Activated naive CD8-positive, alpha-beta T cell treated with anti-CD3 and anti-CD28 coated beads, Interleukin-2, amount 10 ng/mL, durations not matched to agents 7 days and 5 days (primary cell): ENCODE data around the gene ARMH2. TPM values are rescaled to one million over a fixed set of nuclear protein-coding genes. Genes with fewer than 3 reads are reported as not detected.

Experiments
- ATAC-seq: fragments of 150-1000 bp; cut with Tn5 transposase; one replicate; pipeline ENCODE4 v1.10.0; 2021; ENCODE audit warnings: low read depth, moderate library complexity
- POLR2A ChIA-PET: fragments of 350-600 bp; sonication (Branson Sonifier 250); formaldehyde crosslinking; loops from one replicate; lab custom pipeline; 2021; ENCODE audit warnings: antibody characterized with exemption; lab: Charles Lee
- DNase-seq: peaks from one replicate; pipeline ENCODE4 v3.0.0; 2021
- H3K27ac Mint-ChIP-seq: one replicate; pipeline ENCODE4 v1.8.0; 2022; ENCODE audit warnings: mild to moderate bottlenecking, mixed read lengths
- H3K27me3 Mint-ChIP-seq: one replicate; pipeline ENCODE4 v1.8.0; 2022; ENCODE audit warnings: mild to moderate bottlenecking, moderate library complexity, mixed read lengths
- H3K36me3 Mint-ChIP-seq: one replicate; pipeline ENCODE4 v1.8.0; 2021; ENCODE audit warnings: mild to moderate bottlenecking, mixed read lengths
- H3K4me1 Mint-ChIP-seq: one replicate; pipeline ENCODE4 v1.8.0; 2021; ENCODE audit warnings: mixed read lengths
- H3K4me3 Mint-ChIP-seq: one replicate; pipeline ENCODE4 v1.8.0; 2022; ENCODE audit warnings: mild to moderate bottlenecking, moderate library complexity, mixed read lengths
- H3K9me3 Mint-ChIP-seq: one replicate; pipeline ENCODE4 v1.8.0; 2021; ENCODE audit warnings: mixed read lengths
- total RNA-seq, 2 experiments: library from RNA; stranded (reverse); gene quantifications; one replicate each; pipeline ENCODE4 v1.2.3, GENCODE V29; 2021

Gene ARMH2
- total RNA-seq, 2 experiments from 2014 or later: 1.6 to 2.2 TPM

DNA sequence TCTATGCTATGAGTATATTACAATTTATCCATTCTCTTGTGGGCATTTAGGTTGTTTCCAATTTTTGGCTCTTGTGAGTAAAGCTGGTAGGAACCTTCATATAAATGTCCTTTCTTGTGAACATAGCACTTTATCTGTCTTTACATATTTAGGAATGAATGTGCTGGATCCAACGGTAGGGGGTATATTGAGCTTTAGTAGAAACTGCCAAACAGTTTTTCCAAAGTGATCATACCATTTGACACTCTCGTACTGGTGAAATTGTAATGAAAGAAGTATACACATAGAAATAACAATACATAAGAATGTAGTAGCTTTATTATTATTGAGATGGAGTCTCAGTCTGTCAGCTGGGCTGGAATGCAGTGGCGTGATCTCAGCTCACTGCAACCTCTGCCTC lies 30.9 kb upstream of the ARMH2 start:
- no peak for DNase-seq

DNA sequence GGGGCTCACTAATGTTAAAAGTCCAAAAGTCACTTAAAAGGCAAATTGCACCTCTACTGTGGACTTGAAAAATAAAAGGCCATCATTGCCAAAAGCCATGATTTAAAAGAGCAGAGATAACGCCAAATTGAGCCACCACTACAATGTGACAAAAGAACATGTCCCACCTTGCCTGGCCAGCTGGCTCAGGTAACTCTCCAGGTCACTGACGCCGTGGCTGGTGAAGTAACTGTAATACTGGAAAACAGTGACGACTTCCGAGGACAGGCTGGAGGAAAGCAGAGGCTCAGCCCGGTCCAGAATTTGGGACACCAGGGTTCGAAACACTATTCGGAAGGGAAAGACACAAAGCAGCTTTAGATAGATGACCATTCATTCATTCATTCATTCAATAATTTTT lies 29.3 kb upstream of the ARMH2 start:
- Mint-ChIP-seq H3K27me3 (no peaks in the 10 kb centered on the region), H3K9me3 (no peaks in the 10 kb centered on the region), H3K36me3 (peaks cover 51% of the 10 kb centered on the region), H3K4me1 (no peaks in the 10 kb centered on the region), H3K4me3 (no peak overlapping the region), H3K27ac (no peak overlapping the region)
- DNase-seq (no peak), ATAC-seq (no peak)
- POLR2A ChIA-PET: no interaction called here

More for the DNA sequence above, 30.9 kb upstream of the ARMH2 start:
- Mint-ChIP-seq H3K4me3 (no peak overlapping the region), H3K27ac (no peak overlapping the region), H3K4me1 (peaks cover 7% of the 10 kb centered on the region), H3K27me3 (no peaks in the 10 kb centered on the region), H3K36me3 (peaks cover 55% of the 10 kb centered on the region), H3K9me3 (no peaks in the 10 kb centered on the region)
- ATAC-seq: no peak
- POLR2A ChIA-PET: no interaction called here

DNA sequence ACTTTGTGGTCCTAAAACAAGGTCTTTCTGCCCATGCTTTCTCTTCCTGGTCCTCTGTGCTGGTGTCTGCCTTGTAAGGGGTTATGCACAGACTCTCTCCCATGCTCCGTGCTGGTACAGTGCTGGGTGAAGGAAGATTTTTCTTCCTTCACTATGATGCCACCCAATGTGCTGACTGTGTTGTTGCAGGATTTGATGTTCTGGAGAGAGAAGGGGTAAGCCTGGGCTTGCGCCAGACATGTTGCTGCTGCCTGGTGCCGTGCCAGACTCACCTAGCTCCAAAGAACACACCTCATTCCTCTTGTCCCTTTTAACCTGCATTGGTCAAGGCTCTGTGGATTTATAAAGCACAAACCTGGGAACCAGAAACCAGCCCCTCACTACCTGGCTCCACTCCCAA lies 28.4 kb upstream of the ARMH2 start:
- peaks cover 45% of the 10 kb centered on the region for H3K36me3 Mint-ChIP-seq
- peak overlapping the region; percentile 38 for H3K27ac Mint-ChIP-seq
- POLR2A ChIA-PET: no interaction called here
- no peaks in the 10 kb centered on the region for H3K9me3 Mint-ChIP-seq
- H3K27me3 Mint-ChIP-seq: no peaks in the 10 kb centered on the region
- ATAC-seq: no peak
- H3K4me1 Mint-ChIP-seq: peaks cover 2% of the 10 kb centered on the region
- DNase-seq: no peak
- no peak overlapping the region for H3K4me3 Mint-ChIP-seq

GRCh38 chr6:24825130-24825630 lies 26.5 kb upstream of the ARMH2 start:
- Mint-ChIP-seq H3K4me1 (peaks cover 6% of the 10 kb centered on the region), H3K27me3 (no peaks in the 10 kb centered on the region), H3K36me3 (peaks cover 40% of the 10 kb centered on the region), H3K27ac (no peak overlapping the region), H3K9me3 (no peaks in the 10 kb centered on the region), H3K4me3 (no peak overlapping the region)
- ATAC-seq (no peak), DNase-seq (no peak)
- POLR2A ChIA-PET: no interaction called here

DNA sequence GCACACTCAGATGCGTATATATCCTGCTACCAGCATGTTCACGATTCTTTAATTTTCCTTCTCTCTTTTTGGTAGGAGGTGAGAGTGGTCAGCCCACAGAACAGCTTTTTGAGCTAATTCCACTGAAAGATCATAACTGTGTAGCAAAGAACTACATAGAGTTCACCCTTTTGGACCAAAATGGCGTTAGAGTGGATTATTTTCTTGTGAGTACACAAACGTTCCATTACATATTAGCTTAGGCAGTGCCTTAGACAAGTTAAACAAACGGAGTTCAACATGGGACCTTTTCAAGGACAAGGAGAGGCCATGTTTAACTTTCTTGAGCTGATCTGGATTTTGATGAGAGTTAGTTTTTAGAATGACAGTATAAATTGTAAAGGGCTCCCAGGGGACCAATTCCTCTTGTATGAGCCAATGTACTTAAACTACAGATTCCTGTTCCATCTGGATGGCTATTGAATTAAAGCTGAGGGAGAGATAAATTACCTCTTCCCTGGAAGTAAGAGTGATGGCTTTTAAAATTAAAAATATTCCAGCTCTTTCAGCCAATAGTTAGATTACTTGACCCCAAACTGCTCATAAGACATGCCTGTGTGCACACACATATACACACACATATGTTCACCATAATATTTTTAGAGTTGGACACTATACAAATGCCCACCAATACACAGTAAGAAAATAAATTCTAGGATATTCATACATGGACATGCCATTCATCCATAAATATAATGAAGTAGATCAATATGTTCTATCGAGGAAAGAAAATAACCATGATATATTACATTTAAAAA lies 25.6 kb upstream of the ARMH2 start:
- ATAC-seq (no peak), DNase-seq (no peak)
- H3K27me3 Mint-ChIP-seq: no peaks in the 10 kb centered on the region
- H3K4me3 Mint-ChIP-seq: no peak overlapping the region
- H3K36me3 Mint-ChIP-seq: peaks cover 37% of the 10 kb centered on the region
- no peaks in the 10 kb centered on the region for H3K9me3 Mint-ChIP-seq
- POLR2A ChIA-PET: no interaction called here
- peaks cover 6% of the 10 kb centered on the region for H3K4me1 Mint-ChIP-seq
- H3K27ac Mint-ChIP-seq: no peak overlapping the region

DNA sequence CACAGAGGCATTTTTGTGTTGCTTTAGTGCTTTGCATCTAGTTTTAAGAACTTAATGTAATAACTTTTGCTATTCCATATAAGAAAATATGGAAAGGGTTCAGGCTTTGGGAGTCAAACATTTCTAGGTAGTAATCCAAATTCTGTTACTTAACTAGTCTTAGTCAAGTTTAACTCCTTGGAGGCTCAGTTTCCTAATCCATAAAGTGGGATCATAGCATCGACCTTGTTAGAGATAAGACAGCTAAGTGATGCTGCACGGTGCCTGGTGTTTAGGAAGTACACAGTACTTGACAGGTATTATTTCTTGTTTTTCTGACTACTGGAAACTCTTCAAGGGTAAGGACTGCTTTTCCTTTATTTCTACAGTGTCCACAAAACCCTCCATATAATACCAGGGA lies 24.5 kb upstream of the ARMH2 start:
- Mint-ChIP-seq H3K4me1 (peaks cover 6% of the 10 kb centered on the region), H3K27ac (no peak overlapping the region), H3K27me3 (no peaks in the 10 kb centered on the region), H3K9me3 (no peaks in the 10 kb centered on the region), H3K36me3 (peaks cover 41% of the 10 kb centered on the region), H3K4me3 (no peak overlapping the region)
- DNase-seq (no peak), ATAC-seq (no peak)
- POLR2A ChIA-PET: no interaction called here

DNA sequence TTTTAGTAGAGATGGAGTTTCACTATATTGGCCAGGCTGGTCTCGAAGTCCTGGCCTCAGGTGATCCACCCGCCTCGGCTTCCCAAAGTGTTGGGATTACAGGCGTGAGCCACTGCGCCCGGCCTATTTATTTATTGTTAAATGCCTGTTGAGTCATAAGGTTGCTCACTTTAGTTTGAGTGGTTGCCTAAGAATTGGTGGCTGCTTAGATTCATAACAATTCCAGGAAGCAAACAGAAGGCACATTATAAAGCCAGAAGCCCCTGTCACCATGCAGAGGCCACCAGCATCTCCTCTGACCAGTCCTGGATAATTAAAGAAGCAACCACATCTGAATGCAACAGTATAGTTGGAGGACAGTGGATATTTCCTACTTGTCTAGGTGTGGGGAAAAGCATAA lies 24.0 kb upstream of the ARMH2 start:
- Mint-ChIP-seq H3K4me1 (peaks cover 6% of the 10 kb centered on the region), H3K4me3 (no peak overlapping the region), H3K27me3 (no peaks in the 10 kb centered on the region), H3K27ac (no peak overlapping the region), H3K36me3 (peaks cover 41% of the 10 kb centered on the region), H3K9me3 (no peaks in the 10 kb centered on the region)
- no peak for DNase-seq
- ATAC-seq: no peak
- POLR2A ChIA-PET: no interaction called here

GRCh38 chr6:24821860-24822444 lies 23.2 kb upstream of the ARMH2 start:
- Mint-ChIP-seq H3K36me3 (peaks cover 34% of the 10 kb centered on the region), H3K4me3 (no peak overlapping the region), H3K27me3 (no peaks in the 10 kb centered on the region), H3K9me3 (no peaks in the 10 kb centered on the region), H3K4me1 (peaks cover 6% of the 10 kb centered on the region), H3K27ac (peak overlapping the region; percentile 49)
- POLR2A ChIA-PET: no interaction called here
- DNase-seq (no peak), ATAC-seq (no peak)

- Mint-ChIP-seq H3K36me3 (peaks cover 18% of the 10 kb centered on the region), H3K4me1 (peaks cover 6% of the 10 kb centered on the region), H3K27ac (no peak overlapping the region), H3K4me3 (no peak overlapping the region), H3K27me3 (no peaks in the 10 kb centered on the region), H3K9me3 (no peaks in the 10 kb centered on the region)
- POLR2A ChIA-PET: no interaction called here
- no peak for DNase-seq
- no peak for ATAC-seq
Measured at GRCh38 chr6:24818346-24818745, 19.6 kb upstream of the ARMH2 start.

GRCh38 chr6:24809728-24810127 lies 11.0 kb upstream of the ARMH2 start:
- Mint-ChIP-seq H3K27me3 (no peaks in the 10 kb centered on the region), H3K9me3 (no peaks in the 10 kb centered on the region), H3K27ac (no peak overlapping the region), H3K4me1 (no peaks in the 10 kb centered on the region), H3K4me3 (no peak overlapping the region), H3K36me3 (peaks cover 19% of the 10 kb centered on the region)
- ATAC-seq (no peak), DNase-seq (no peak)
- POLR2A ChIA-PET: no interaction called here

- Mint-ChIP-seq H3K4me1 (no peaks in the 10 kb centered on the region), H3K27me3 (no peaks in the 10 kb centered on the region), H3K27ac (no peak overlapping the region), H3K9me3 (no peaks in the 10 kb centered on the region), H3K4me3 (no peak overlapping the region), H3K36me3 (peaks cover 23% of the 10 kb centered on the region)
- ATAC-seq (no peak), DNase-seq (no peak)
- POLR2A ChIA-PET: interaction anchor here (1.1 kb wide), 1 partner anchor 10 kb away, joined by 5 read pairs; no protein-coding TSS in a partner anchor
Measured at GRCh38 chr6:24807584-24807983, 8.9 kb upstream of the ARMH2 start.

DNA sequence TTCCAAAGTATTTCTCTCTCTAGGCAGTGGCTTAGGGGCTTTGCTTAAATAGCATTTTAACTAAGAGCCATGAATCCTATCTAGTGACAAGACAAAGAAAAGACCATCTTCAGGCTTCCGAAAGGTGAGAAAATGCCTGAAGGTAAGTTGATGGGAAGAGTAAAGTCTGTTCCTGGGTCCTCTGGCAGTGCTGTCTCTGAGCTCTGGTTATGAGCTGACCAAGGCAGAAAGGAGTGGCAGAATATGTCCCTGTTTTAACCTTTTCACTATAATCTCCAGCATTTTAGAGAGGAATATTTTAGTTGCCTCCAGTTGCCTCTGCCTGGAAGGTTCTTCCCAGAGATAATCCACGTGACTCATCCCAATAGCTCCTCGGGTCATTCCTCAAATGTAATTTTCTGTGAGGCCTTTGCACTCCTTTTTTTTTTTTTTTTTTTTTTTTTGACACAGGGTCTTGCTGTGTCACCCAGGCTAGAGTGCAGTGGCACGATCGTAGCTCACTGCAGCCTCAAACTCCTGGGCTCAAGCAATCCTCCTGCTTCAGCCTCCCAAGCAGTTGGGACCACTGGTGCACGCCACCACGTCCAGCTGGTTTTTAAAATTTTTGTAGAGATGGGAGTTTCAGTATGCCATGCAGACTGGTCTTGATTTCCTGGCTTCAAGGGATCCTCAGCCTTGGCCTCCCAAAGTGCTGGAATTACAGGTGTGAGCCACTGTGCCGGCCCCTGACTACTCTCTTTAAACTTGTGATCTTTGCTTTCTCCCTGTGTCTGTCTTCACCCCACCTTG lies 3.7 kb upstream of the ARMH2 start:
- Mint-ChIP-seq H3K4me3 (no peak overlapping the region), H3K27me3 (no peaks in the 10 kb centered on the region), H3K36me3 (peaks cover 23% of the 10 kb centered on the region), H3K27ac (peak overlapping the region; percentile 14), H3K4me1 (peaks cover 3% of the 10 kb centered on the region), H3K9me3 (no peaks in the 10 kb centered on the region)
- POLR2A ChIA-PET: interaction anchor here (0.7 kb wide), 1 partner anchor 1448 kb away, joined by 4 read pairs; a partner anchor contains a TSS
- DNase-seq (no peak), ATAC-seq (no peak)

DNA sequence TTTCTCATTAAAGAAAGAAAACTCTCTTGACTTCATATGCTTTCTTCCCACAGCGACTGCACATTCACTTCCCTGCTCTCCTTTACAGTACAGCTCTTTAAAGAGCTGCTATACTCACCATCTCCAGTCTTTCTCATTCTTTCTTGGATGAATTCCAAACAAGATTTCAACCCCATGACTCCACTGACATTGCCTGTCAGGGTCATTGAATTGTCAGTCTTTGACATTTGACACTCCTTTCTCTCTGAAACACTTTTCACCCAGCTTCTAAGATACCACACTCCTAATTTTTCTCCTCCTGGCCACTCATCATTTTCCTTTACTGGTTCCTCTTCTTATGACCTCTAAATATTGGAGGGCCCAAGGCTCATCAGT lies 811 bp upstream of the ARMH2 start:
- Mint-ChIP-seq H3K36me3 (peaks cover 20% of the 10 kb centered on the region), H3K4me1 (peaks cover 3% of the 10 kb centered on the region), H3K27me3 (no peaks in the 10 kb centered on the region), H3K9me3 (no peaks in the 10 kb centered on the region), H3K27ac (no peak overlapping the region), H3K4me3 (no peak overlapping the region)
- no peak for ATAC-seq
- DNase-seq: no peak
- POLR2A ChIA-PET: interaction anchor here (0.7 kb wide), 1 partner anchor 329 kb away, joined by 3 read pairs; no protein-coding TSS in a partner anchor
